Activated T-cell treated with anti-CD3 and anti-CD28 coated beads, Interleukin-2, amount 50 U/mL, for 4 hours (primary cell): ENCODE measurements around the gene CLP1. TPM values are rescaled to one million over a fixed set of nuclear protein-coding genes. Genes with fewer than 3 reads are reported as not detected.
A peak's percentile ranks its signal among the peaks of the same experiment; 100 is the strongest.

ENCODE experiments used
- ATAC-seq, 2 donors: fragments of 200-7000 bp; cut with Tn5 transposase; one replicate each; pipeline ENCODE4 v1.10.0; 2021
- DNase-seq: peaks from one replicate; pipeline ENCODE4 v3.0.0-alpha.2; 2020
- H3K27me3 Mint-ChIP-seq: one replicate; pipeline ENCODE4 v1.8.0; 2021; ENCODE audit warnings: low read depth, mixed read lengths
- H3K36me3 Mint-ChIP-seq: one replicate; pipeline ENCODE4 v1.8.0; 2022; ENCODE audit warnings: mixed read lengths; ENCODE audit not compliant: insufficient read depth
- H3K4me1 Mint-ChIP-seq: one replicate; pipeline ENCODE4 v1.8.0; 2021; ENCODE audit warnings: low read depth, mixed read lengths
- H3K4me3 Mint-ChIP-seq: one replicate; pipeline ENCODE4 v1.8.0; 2021; ENCODE audit warnings: mild to moderate bottlenecking, moderate library complexity, mixed read lengths
- H3K9me3 Mint-ChIP-seq: one replicate; pipeline ENCODE4 v1.8.0; 2021; ENCODE audit warnings: mixed read lengths
- total RNA-seq, 3 donors: library from RNA; stranded (reverse); gene quantifications; one replicate each; pipeline ENCODE4 v1.2.1, GENCODE V29; 2021

Gene CLP1
- total RNA-seq, 3 donors from 2014 or later: 21.6 to 24.6 (median 22.0) TPM

GRCh38 chr11:57635246-57635645, 22.3 kb upstream of the CLP1 start:
- peaks cover 32% of the 10 kb centered on the region for H3K27me3 Mint-ChIP-seq
- no peak for ATAC-seq
- H3K36me3 Mint-ChIP-seq: no peaks in the 10 kb centered on the region
- no peaks in the 10 kb centered on the region for H3K9me3 Mint-ChIP-seq
- H3K4me1 Mint-ChIP-seq: peaks cover 9% of the 10 kb centered on the region
- DNase-seq: no peak
- no peak overlapping the region for H3K4me3 Mint-ChIP-seq

DNA sequence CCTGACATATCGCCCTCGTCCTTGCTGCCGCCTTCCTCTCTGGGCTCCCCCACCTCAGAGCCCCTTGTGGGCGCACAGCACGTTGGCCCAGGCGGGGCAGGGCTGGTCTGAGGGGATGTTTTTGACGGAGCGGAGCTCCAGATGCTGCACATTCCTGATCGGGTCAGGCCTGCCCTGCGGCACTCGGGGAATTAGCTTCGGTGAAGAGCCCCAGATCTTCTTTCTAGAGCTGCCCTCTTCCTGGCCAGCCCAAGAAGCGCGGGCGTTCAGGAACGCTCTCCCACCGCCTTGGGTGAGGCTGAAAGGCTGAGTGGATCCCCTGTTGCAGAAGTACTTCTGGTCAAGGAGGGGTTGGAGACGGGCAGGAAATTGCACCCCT, 19.9 kb upstream of the CLP1 start:
- no peak for ATAC-seq
- DNase-seq: no peak
- Mint-ChIP-seq H3K36me3 (no peaks in the 10 kb centered on the region), H3K4me1 (peaks cover 9% of the 10 kb centered on the region), H3K27me3 (peaks cover 28% of the 10 kb centered on the region), H3K9me3 (no peaks in the 10 kb centered on the region), H3K4me3 (peak overlapping the region; percentile 83)

GRCh38 chr11:57638005-57638781, 19.4 kb upstream of the CLP1 start:
- H3K27me3 Mint-ChIP-seq: peaks cover 30% of the 10 kb centered on the region
- H3K4me3 Mint-ChIP-seq: peak overlapping the region; percentile 83
- ATAC-seq (peak; percentile 55 to 60), DNase-seq (no peak)
- peaks cover 9% of the 10 kb centered on the region for H3K4me1 Mint-ChIP-seq
- no peaks in the 10 kb centered on the region for H3K36me3 Mint-ChIP-seq
- H3K9me3 Mint-ChIP-seq: no peaks in the 10 kb centered on the region

GRCh38 chr11:57638811-57639320, 18.7 kb upstream of the CLP1 start:
- peak overlapping the region; percentile 83 for H3K4me3 Mint-ChIP-seq
- H3K27me3 Mint-ChIP-seq: peaks cover 34% of the 10 kb centered on the region
- H3K9me3 Mint-ChIP-seq: no peaks in the 10 kb centered on the region
- H3K4me1 Mint-ChIP-seq: peaks cover 9% of the 10 kb centered on the region
- DNase-seq (no peak), ATAC-seq (peak; percentile 35 to 39)
- no peaks in the 10 kb centered on the region for H3K36me3 Mint-ChIP-seq

DNA sequence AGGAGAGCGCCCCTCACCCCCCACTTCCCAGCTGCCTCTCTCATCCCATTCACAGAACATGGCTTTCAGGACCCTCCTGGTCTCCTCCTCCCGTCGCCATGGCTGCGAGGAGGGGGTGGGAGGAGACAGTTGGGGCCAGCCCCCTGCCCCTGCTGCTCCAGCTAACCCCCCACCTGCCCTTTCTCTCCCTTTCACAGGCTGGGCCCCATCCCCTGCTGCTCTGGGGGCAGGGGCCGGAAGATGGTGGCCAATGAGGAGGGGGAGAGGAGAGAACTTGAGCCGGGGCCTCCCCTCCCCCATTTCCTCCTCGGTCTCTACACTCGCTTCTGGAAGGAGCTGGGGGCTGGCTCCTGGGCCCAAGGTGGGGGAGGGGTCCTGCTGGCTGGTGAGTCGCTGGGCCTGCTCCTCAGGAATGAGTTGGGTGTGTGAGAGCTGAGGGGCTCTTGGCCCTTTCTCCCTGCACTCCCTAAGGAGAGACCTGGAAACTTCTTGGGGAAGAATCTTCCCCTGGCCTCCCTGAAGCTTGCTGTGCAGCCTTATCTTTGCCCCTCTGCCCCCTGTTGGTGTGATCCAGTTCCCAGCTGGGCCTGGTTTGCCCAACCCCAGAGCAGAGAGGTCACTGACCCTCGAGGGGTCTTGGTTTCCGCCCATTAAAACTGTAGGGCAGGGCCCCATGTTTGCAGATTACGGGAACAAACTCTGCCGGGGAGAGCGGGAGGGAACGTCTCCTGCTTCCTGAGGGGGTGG, 18.1 kb upstream of the CLP1 start:
- peaks cover 9% of the 10 kb centered on the region for H3K4me1 Mint-ChIP-seq
- H3K4me3 Mint-ChIP-seq: peak overlapping the region; percentile 83
- H3K27me3 Mint-ChIP-seq: peaks cover 31% of the 10 kb centered on the region
- ATAC-seq: peak in 1 of 2 donors; percentile 16
- DNase-seq: no peak
- H3K36me3 Mint-ChIP-seq: no peaks in the 10 kb centered on the region
- no peaks in the 10 kb centered on the region for H3K9me3 Mint-ChIP-seq

DNA sequence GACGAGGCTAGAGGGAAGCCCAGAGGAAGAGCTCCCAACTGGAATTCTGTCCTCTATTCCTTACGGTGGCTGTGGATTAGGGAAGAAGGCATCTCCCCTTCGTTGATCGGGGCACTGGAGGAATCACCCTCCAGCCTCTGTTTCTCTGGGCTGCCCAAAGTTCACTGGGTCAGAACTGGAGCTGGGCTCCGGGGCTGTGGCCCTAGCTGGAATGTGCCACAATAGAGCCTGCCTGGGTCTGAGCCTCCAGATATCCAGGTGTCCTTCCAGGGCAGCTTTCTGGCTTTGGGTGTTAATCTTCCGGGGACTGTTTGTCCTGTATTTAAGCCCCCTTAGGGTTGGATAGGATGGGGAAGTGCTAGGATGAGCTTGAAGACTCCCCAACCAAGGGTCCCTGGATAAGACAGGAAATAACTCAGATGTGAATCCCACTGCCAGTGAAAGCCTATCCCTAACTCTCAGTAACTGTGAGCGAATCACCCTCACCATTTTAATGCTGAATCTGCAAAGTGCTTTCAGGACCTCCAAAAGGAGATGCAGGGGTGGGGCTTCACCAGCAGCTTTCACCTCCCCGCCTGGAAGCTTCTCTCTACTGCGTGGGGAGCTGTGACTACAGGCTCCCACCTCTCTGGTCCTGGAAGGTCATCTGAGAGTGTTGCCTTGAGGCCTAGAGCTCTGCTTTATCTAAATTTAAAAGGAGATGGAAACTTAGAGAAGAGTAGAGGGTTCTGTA, 17.3 kb upstream of the CLP1 start:
- DNase-seq (no peak), ATAC-seq (no peak)
- no peaks in the 10 kb centered on the region for H3K36me3 Mint-ChIP-seq

DNA sequence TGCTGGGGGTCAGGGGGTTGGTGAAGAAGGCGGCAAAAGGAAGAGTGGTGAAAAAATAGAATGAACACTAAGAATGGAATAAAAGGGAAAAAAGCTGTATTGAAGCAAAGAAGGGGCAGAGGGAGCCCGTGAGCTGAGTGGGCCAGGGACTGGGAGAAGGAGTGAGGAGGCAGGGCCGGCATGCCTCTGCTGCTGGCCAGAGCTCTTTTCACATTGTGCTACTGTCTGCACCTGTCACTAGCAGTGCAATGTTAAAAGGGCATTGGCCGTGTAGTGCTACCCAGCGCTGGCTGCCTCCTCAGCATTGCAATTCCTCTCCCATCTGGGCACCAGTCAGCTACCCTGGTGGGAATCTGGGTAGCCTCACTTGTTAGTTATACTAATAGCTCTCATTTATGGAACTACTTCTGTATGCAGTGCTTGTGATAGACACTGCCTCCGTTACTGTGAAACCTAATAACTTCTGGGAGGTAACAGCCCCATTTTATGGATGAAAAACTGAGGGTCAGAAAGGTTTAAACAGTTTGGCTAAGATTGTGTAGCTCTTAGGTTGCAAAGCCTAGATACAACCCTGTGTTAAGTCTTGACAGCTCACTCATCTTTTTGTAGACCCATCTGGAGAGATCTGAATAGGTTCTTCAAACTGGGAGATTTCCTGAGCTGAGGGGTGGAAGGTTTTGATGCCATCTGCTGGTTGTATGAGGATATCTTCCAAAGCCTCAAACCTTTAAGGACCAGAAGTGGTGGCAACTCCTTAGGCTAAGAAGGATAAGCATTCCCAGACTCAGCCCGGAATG, 16.4 kb upstream of the CLP1 start:
- Mint-ChIP-seq H3K27me3 (peaks cover 39% of the 10 kb centered on the region), H3K9me3 (no peaks in the 10 kb centered on the region), H3K4me3 (no peak overlapping the region), H3K4me1 (peaks cover 11% of the 10 kb centered on the region), H3K36me3 (no peaks in the 10 kb centered on the region)
- ATAC-seq (no peak), DNase-seq (no peak)

More for the DNA sequence above, 17.3 kb upstream of the CLP1 start:
- H3K27me3 Mint-ChIP-seq: peaks cover 30% of the 10 kb centered on the region
- peak overlapping the region; percentile 57 for H3K4me3 Mint-ChIP-seq
- H3K9me3 Mint-ChIP-seq: no peaks in the 10 kb centered on the region
- peaks cover 9% of the 10 kb centered on the region for H3K4me1 Mint-ChIP-seq

- no peaks in the 10 kb centered on the region for H3K9me3 Mint-ChIP-seq
- peaks cover 28% of the 10 kb centered on the region for H3K4me1 Mint-ChIP-seq
- no peak overlapping the region for H3K4me3 Mint-ChIP-seq
- ATAC-seq (no peak), DNase-seq (no peak)
- no peaks in the 10 kb centered on the region for H3K36me3 Mint-ChIP-seq
- peaks cover 45% of the 10 kb centered on the region for H3K27me3 Mint-ChIP-seq
Observed at GRCh38 chr11:57643802-57644201, 13.8 kb upstream of the CLP1 start.

DNA sequence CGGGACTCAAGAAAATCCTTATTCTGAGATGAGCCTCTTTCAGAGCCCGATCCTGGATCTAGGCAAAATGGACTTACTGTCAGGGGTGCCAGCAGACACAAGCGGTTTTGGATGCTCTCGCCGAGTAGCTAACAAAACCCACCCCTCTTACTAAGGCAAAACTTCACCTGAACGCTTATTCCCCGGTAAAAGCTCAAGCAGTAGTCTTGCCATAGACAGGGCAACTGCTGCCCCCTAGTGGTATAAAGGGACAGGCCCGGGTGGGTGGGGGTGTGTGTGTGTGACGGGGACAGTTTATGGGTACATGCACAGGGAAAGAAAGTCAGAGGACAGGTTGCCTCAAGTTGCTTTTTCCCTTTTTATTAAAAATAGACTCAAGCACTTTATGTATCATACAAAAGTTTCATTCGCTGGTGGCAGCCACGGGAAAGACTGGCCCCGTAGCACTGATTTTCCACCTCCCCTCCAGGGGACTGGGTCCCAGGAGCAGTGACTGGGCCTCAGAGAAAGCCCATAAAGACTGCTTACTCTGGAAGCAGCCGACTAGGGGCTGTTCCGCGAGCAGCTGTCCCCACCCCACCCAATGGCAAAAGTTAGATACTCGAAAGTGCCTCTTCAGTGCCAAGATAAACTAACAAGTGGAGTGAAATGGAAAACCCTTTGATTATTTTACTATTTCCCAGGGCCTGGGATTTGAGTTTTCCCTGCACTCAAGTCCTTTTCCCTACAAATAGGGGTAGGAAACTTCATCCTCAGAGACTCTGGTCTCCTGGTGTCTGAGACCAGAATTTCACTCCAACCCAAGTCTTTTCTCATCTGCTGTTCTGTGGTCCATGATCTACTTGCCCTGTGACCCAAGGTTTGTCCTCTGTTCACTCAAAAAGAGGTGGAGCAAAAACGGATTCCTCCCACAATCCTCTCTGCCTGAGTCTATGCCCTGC, 12.5 kb upstream of the CLP1 start:
- no peaks in the 10 kb centered on the region for H3K9me3 Mint-ChIP-seq
- H3K27me3 Mint-ChIP-seq: peaks cover 51% of the 10 kb centered on the region
- no peaks in the 10 kb centered on the region for H3K36me3 Mint-ChIP-seq
- H3K4me3 Mint-ChIP-seq: no peak overlapping the region
- ATAC-seq (peak; percentile 80 to 81), DNase-seq (peak; percentile 88)
- peaks cover 37% of the 10 kb centered on the region for H3K4me1 Mint-ChIP-seq

GRCh38 chr11:57645689-57646085, 11.9 kb upstream of the CLP1 start:
- ATAC-seq: no peak
- Mint-ChIP-seq H3K9me3 (no peaks in the 10 kb centered on the region), H3K4me3 (no peak overlapping the region), H3K36me3 (no peaks in the 10 kb centered on the region), H3K27me3 (peaks cover 52% of the 10 kb centered on the region), H3K4me1 (peaks cover 42% of the 10 kb centered on the region)
- no peak for DNase-seq

DNA sequence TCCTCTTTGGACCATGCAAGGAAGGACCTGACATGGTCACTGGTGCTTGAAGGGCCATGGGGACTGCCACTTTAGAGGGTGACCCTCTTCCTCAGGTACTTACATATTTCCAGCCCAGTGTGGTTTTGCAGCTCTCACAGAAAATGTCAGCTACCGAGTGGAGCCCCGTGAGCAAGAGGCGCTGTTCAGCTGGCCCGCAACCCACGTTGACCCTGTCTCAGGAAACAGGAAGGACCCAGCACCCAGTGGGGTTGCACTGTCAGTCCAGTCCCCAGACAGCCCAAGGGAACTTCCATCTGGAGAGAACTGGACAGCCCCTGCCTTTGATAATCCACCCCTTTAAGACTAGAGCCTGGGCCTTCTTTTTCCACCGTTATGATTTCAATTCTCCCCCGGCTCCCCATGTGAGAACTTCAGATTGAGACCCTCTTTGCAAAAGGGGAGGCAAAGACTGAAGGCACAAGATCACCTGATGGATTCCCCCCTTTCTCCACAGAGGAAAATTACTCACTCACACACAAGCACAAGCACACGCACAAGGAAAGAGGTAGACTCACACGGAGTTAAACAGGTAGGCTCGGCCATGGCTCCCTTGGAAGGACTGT, 11.3 kb upstream of the CLP1 start:
- Mint-ChIP-seq H3K4me1 (peaks cover 43% of the 10 kb centered on the region), H3K9me3 (no peaks in the 10 kb centered on the region), H3K36me3 (no peaks in the 10 kb centered on the region), H3K4me3 (no peak overlapping the region), H3K27me3 (peaks cover 52% of the 10 kb centered on the region)
- DNase-seq: no peak
- no peak for ATAC-seq

DNA sequence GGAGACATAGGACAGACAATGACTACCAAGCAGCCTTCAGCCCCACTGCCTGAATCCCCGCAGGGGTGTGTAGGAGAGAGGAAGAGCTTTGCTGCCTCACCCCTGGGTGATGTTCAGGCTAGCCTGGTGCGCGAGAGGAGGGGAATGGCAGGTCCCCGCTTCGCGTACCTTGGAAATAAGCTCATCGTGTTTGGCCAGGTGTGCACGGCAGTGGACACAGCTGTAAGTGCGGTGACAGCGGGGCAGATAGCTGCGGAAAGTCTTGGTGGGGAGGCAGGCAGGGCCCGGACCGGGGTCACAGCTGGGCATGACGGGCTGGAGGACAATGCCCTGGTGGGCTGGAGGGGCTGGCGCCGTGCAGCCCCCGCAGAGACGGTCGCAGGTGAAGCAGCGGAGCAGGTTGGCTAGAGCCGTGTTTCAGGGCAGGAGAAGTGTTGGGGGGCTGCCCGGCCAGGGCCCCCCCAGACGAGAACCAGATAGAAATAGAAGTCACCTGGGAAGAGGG, 10.7 kb upstream of the CLP1 start:
- no peak overlapping the region for H3K4me3 Mint-ChIP-seq
- no peaks in the 10 kb centered on the region for H3K9me3 Mint-ChIP-seq
- DNase-seq: no peak
- H3K27me3 Mint-ChIP-seq: peaks cover 52% of the 10 kb centered on the region
- no peak for ATAC-seq
- H3K4me1 Mint-ChIP-seq: peaks cover 43% of the 10 kb centered on the region
- no peaks in the 10 kb centered on the region for H3K36me3 Mint-ChIP-seq
